ENCODE data around the gene THBD.

GRCh38 chr20:23079926-23080325 is 30.5 kb upstream of the THBD start:
- TF ChIP-seq EZH2 (IDR thresholded peaks at IDR 0.05; ENCODE audit: insufficient read depth, poor library complexity, severe bottlenecking) (no peak), EZH2phosphoT487 (IDR thresholded peaks at IDR 0.05; ENCODE audit: insufficient read depth, low read depth) (no peak)

Data from GM23248 (cell line).